Glomerular visceral epithelial cell (primary cell): ENCODE results near the gene BFSP1.
A peak's percentile ranks its signal among the peaks of the same experiment; 100 is the strongest.

Source experiments
- DNase-seq: peaks from one replicate; pipeline ENCODE4 v3.0.0-alpha.2; 2016; ENCODE audit errors: extremely low spot score

Gene BFSP1

DNA sequence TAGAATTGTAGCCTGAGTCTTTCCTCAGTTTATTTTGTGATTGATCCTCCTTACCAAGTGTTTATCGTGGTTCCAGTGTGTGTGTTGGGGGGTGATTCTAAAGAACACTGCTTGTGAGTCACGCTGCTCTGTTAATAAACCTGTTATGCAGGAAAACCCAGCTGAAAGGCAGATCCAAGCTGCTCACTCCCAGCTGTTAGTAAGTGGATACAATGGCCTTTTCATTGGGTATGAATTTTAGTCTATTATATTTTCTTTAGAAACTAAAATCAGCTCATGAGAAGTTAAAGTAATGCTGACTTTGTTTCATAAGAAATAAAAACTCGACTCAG, 26.5 kb upstream of the BFSP1 start:
- peak; percentile 67 for DNase-seq

DNA sequence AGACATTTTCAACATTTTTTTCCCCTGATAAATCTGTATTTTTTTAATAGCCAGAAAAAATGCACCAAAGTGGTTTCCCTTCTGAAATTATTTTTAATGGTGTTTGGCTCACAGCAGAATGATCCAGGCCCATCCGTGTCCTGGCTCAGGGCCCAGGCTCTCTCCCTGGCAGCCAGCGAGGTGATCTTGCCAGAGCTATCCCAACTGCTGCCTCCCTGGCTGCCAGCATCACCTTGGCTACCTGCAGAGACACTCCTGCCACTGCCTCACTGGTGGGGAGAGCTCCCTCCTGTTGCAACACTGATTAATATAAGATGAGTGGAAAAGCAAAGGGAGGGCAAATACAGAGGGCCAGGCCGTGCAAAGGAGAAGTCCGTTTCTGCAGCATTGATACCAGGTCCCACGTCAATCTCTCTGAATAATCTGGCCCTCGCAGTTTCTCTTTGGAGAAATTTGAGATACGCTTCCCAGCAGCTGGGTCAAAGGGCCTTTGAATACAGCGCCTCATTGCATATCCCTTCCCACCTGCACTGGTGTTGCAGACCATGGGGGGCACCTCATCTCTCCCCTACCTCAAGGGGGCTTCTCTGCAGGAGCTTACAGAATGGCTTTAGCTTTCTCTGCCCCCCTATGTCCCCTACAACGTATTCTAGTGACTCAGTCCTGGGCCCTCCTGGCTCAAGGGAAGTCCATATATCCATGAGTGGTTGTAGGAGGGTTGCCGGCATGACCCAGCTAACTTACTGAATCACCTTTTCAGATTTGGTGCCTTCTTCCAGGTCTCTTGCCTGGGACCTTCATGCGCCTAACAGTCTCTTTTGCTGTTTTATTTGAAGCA, 25.9 kb upstream of the BFSP1 start:
- DNase-seq: peak; percentile 49

DNA sequence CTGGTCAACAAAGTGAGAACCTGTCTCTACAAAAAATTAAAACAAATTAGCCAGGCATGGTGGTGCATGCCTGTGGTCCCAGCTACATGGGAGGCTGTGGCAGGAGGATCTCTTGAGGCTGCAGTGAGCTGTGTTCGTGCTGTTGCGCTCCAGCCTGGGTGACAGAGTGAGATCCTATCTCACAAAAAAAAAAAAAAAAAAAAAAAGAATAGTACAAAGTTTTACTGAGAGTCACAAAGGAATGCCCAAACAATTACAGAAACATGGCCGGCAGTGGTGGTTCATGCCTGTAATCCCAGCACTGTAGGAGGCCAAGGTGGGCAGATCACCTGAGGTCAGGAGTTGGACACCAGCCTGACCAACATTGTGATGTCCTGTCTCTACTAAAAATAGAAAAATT, 23.9 kb upstream of the BFSP1 start:
- no peak for DNase-seq

DNA sequence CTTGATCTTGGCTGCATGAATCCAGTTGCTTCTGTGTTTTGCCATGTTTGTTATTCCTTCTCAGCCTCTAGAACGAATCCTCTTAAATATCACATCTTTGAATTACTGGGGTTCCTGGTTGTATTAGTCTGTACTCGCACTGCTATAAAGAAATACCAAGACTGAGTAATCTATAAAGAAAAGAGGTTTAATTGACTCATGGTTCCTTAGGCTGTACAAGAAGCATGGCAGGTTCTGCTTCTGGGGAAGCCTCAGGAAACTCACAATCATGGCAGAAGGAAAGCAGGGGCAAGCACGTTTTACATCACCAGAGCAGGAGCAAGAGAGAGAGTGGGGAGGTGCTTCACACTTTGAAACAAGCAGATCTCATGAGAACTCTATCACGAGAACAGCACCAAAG, 18.0 kb upstream of the BFSP1 start:
- DNase-seq: no peak

DNA sequence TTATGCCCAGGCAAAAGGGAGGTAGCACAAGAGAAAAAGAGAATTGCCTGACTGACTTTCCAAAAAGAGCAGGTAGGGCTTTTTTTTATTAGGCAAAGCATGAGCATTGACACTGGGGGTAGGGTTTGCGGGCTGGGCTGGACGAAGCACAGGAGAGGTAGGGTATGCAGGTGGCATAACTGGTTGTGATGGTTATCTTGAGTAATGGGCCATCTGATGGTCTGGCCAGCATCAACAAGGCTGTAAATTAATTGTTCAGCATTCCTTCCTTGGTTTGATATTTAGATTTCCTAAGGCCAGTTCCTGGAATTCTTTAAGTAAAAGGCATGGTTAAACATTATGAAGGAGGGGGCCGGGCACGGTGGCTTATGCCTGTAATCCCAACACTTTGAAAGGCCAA, 13.9 kb upstream of the BFSP1 start:
- DNase-seq: no peak

DNA sequence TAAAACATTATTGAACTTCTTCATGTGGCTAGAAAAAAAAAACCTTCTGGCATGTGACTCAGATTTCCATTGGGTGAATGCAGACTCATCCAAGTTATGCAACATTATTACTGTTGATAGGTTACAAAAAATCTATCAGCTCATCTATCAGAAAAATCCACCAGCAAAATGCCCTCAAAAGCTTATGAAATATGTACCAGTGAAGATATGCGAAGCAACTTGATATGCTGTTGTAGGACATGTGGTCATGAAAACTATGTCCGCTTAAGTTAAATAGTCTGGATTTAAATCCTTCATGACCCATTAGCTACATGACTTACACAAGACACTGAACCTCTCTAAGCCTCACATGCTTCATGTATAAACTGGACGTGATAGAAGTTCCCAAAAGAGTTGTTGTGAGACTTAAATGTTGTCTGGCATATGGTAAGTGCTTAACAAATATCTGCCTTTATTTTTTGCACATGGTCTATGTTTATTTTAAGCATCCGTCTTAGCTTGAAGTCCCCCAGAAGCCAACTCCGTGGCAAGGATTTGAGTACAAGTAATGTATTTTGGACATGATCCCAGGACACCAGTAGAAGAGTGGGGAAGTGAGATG, 12.5 kb upstream of the BFSP1 start:
- no peak for DNase-seq

DNA sequence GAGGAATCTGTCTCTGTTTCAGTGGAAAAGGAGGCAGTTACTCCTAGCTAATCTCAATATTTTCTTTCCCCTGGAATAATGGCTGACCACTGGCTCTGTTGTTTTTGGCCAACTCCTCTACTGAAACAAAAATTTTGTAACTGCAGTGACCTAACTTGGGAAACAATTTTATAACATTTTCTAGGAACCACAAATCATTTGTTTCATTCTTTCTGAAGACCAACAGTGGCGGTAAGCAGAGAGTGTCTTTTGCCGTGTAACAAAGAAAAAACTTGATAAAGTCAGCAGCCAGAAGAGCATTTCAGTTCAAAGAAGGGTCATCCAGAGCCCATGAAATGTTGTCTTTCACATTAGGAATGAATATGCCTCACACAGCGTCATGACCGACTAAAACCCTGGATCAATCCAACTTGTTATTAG, 11.8 kb upstream of the BFSP1 start:
- DNase-seq: peak; percentile 40

DNA sequence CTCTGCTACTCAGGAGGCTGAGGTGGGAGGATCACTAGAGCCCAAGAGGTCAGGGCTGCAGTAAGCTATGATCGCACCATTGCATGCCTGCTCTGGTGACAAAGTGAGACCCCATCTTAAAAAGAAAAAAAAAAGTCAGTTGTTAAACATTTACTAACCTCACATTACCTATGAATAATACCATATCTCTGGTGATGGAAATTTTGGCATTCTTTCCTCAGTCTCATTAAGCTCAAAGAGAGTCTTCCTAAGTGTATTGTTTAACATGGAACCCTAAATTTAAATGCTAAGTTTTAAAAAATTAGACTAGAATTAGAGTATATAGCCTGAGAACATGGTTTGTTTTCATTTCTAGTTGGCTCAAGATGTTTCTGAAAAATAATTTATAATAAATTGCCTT, 11.3 kb upstream of the BFSP1 start:
- DNase-seq: no peak

DNA sequence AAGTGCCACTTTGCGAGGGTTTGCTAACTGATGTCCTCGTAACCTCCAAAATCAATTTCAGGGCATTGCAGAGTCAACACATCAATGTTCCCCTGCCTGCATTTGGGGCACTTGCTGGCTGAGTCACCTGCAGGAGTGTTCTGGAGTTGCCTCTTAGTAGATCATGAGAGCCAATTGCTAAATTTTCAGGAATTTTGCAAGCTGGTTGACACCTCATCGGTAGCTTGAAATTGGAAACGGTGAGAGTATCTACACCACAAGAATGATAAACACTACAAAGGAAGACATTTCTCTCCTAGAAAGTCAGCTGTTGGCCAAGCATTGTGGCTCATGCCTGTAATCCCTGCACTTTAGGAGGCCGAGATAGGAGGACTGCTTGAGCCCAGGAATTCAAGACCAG, 10.8 kb upstream of the BFSP1 start:
- DNase-seq: no peak

DNA sequence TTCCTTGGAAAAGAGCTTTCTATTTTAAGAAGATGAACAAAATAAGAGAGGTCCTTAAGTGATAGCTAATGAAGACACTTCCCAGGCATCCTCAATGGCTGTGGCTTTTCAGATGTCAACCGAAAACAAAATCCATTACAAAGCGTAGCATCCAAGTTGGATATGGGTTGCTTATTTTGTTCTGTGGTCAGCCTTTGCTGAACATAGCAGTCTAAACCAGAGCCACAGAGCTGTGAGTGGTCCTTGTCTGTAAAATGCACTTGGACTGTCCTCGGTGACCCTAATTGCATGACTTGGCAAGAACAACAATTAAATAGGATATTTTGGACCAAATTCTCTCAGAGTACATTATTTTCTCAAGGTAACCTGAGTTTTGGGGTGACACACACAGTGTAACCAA, 10.4 kb upstream of the BFSP1 start:
- DNase-seq: no peak

DNA sequence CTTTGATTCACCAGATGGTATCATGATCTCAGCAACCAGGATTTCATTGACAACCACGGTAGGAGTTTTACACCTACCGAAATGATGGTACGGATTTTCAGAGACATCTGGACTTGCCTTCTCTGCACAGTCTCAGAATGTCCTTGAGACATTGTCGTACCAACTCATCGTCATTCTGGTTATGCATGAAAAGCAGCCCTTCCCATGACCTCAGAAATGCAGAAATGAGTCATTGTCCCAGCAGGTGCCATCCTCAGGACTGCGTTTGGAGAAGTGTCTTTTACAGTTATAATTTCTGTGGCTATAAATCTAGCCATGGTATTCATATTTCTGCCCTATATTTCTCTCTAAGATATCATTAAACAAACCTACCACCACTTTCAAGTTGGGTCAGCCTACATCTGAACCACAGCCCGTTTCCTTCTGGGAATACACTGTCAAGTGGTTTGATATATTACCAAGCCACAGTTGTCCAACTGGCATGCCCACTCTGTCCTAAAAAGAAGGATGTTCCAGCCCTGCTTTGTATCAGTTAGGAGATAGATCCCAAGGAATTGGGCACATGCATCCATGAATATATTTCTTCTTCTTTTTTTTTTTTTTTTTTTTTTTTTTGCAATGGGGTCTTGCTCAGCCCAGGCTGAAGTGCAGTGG, 7.5 kb upstream of the BFSP1 start:
- DNase-seq: peak; percentile 49

DNA sequence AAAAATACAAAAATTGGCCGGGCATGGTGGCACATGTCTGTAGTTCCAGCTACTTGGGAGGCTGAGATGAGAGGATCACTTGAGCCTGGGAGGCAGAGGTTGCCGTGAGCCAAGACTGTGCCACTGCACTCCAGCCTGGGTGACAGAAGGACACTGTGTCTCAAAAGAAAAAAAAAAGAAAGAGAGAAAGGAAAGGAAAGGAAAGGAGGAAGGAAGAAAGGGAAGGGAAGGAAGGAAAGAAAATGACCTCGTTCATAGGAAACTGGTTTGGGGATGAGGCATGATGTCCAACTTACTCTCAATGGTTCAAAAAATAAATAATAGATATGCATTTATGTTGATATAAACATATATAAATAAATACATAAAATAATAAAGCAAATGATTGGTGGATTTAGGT, 6.8 kb upstream of the BFSP1 start:
- DNase-seq: no peak

DNA sequence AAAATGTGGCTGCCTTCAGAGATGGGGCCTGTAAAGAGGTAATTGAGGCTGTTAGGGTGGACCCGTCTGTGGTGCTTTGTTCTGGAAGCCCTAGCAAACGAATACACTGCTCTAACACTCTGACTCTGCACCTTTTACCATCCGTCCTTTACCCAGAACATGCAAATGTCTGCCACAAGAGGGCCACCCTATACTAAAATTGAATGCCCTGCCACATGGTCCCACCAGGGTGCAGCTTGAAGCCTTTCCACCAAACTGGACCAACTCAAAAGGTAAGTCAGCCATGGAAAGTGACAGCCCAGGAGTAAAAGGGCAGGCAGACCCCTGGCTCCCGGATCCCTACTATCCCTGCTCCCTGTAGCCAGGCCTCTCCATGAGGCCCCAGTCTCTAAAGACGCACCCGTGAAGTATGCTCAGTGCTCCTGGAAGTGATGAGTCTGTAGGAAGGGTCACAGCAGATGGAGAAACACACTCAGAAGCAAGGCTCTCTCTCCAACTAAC, 5.8 kb upstream of the BFSP1 start:
- DNase-seq: peak; percentile 82

DNA sequence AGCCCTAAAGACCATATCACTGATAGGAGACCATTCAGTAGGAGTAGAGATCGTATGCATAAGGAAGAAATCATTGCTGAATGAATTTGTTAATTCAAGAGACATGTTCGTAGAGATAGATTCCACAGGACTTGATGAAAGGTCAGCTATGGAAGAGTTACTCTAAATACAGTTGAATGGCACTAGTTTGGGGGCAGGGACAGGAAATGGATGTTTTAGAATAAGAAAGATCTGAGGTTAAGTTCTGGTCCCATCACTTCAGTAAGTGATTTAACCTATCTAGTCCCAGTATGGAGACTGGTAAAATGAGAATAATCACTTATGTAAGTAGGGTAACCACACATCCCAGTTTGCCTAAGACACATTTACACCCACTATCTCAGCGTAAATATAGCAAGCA, 2.9 kb upstream of the BFSP1 start:
- no peak for DNase-seq

DNA sequence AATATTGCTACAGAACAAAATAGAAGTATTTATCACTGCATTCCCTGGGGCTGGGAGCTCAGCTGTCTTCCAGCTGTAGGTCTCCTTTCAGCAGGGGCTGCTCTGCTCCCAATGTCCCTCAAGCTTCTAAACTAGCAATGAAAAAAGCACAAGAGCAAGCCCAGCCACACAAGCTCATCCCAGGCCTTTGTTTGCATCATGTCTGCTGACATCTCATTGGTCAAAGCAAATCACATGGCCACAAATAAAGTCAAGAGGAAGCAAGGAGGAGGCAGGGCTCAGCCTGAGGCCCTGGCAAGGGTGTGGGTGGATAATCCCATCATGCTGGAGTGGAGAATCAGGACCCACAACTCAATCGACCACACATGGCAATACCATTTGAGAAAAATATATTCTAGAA, 2.2 kb upstream of the BFSP1 start:
- peak; percentile 41 for DNase-seq

DNA sequence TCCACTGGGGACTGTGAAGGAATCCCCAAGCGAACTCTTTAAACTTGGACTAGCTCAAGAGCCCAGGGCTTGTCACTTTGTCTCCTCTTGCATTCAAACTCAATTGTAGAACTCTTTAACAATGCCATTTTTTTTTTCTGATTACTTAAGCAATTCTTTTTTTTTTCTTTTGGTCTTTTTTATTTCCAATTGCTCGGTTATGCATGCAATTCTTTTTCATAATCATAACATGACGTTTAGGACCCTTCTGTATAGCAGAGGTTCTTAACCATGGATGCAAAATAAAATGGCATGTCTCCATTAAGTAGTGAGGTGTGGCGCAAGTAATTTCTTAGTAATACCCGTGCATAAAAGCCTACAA, 466 bp upstream of the BFSP1 start:
- no peak for DNase-seq

DNA sequence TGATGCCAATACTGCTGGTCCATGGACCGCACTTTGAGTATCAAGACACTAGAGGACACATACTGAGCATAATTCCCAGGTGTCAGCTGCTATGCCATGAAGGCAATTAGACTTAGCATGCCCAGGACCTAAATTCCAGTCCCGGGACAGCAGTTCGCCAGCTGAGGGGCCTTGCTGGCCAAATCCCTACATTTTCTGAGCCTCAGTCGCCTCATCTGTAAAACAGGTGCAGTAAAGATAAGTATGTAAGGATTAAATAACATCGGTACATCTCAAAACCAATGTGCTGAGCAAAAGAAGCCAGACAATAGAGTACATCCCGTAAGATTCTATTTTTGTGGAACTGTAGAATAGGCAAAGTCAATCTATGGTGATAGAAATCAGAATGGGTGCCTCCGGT, 1.0 kb downstream of the BFSP1 start:
- DNase-seq: no peak

DNA sequence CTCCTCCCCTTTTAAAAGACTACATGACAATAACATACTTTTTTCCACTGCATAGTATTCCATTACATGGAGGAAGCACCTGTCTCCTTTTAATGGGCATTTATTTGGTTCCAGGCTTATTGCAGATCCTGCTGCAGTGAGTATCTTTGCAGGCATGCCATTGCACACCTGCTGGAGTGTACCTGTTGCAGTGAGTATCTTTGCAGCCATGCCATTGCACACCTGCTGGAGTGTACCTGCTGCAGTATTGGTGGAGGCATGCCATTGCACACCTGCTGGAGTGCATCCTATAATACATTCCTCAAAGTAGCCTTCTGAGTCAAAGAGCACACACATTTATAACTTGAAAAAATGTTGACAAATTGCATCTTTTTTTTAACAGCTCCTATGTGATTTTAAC, 1.6 kb downstream of the BFSP1 start:
- DNase-seq: no peak

DNA sequence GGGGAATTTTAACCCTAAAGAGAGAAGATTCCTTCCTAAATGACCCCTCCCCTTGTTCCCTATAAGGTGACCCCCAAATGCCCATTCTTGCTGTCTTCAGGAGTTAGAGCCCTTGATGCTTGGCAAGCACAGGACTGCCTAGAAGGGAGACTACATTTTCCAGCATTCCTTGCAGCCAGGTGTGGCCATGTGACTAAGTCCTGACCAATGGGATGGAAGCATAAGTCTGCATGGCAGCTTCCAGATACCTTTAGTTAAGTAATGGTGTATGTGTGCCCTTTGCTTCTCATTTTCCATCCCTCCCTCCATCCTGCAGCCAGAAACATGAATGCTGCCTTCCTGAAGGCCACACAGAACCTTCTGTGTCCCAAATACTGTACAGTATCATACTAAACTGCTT, 5.5 kb downstream of the BFSP1 start:
- peak; percentile 33 for DNase-seq

DNA sequence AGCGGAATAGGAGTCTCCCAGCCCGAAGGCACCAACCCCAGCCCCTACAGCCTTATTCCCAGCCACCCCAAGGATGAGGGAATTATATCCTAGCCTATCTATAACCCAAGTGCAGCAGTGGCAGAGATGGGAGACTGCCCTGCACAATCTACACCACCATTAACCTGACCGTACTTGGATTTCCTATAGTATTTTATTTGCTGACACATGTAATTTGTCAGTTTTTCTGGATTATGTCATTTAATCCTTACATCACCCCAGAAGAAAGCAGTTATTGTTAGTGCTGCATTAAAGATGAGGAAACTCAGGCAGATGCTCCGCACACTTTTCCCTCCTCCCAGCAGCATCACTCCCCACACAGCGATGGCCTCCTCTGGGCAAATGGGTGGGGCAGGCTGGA, 6.0 kb downstream of the BFSP1 start:
- DNase-seq: no peak

DNA sequence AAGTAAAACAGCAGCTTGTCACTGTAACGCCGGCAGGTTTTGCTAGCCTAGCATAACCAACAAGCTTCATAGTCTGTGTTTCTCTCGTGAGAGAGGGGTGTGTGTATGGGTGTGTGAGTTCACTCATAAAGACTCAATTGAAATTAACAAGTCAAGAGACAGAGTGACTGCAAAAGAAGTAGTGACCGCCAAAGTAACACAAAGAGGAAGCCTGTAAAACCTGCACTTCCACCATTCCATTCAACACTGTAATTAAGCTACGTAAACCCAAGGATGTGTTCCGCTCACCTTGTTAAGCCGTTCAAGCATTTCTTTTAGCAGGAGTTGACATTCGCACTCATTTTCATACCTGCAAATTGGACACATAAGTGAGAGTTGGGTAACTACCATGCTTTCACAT, 6.6 kb downstream of the BFSP1 start:
- no peak for DNase-seq

DNA sequence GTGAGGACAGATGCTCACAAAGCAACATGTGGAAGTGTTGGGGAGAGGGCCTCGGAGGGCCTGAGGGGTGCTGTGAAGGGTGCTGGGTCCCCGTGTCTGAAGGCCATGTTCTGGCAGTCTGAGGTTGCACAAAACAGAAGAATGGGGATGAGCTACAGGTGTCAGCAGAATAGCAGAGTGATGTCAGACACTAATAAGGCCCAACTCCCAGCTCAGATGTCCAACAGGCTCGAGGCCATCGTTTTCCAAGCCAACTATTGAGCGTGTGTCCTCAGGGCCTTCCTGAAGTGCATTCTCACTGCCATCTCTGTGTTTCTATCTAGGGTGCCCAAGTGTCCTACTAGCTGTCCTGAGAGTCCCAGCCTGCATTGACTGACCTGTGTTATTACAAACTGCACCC, 7.9 kb downstream of the BFSP1 start:
- no peak for DNase-seq

DNA sequence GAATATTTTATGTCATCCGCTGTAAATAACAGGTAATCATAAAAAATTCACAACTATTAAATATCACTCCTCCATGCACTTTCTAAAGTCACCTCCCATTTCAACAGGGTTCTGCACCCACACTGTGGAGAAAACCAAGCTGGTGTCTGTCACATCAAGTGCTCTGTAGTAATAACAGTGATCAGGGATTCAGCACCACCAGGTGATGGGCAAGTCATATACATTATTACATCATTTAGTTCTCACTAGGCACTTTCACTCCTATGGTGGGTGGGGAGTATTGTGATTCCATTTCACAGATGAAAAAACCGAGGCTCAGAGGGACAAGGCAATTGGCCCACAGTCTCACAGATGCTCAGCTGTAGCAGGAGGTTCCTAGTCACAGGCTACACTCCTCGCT, 8.7 kb downstream of the BFSP1 start:
- no peak for DNase-seq
